EL (cell line): ENCODE data around the gene TSPAN6.

Source experiments
- DNase-seq: peaks from one replicate; pipeline ENCODE4 v3.0.0-alpha.2; 2016

TSPAN6 gene

GRCh38 chrX:100636321-100636991, at the start of gene TSPAN6:
TSS of gene TSPAN6 (minus strand) at chrX:100636806. CDS start at chrX:100636694, 112 bp downstream.
- DNase-seq: peak; percentile 89

GRCh38 chrX:100685997-100686305, 49.3 kb upstream of the TSPAN6 start:
- no peak for DNase-seq

GRCh38 chrX:100685284-100685996, 48.8 kb upstream of the TSPAN6 start:
- DNase-seq: peak; percentile 62

- DNase-seq: no peak
Observed at GRCh38 chrX:100682939-100683338, 46.3 kb upstream of the TSPAN6 start.

GRCh38 chrX:100681599-100681998, 45.0 kb upstream of the TSPAN6 start:
- DNase-seq: peak; percentile 32

GRCh38 chrX:100680756-100681155, 44.1 kb upstream of the TSPAN6 start:
- peak; percentile 31 for DNase-seq

- no peak for DNase-seq
Observed at GRCh38 chrX:100677611-100678181, 41.1 kb upstream of the TSPAN6 start.

GRCh38 chrX:100674705-100675104, 38.1 kb upstream of the TSPAN6 start:
- no peak for DNase-seq

- DNase-seq: peak; percentile 74
Observed at GRCh38 chrX:100673397-100673953, 36.9 kb upstream of the TSPAN6 start.

GRCh38 chrX:100672966-100673365, 36.4 kb upstream of the TSPAN6 start:
- DNase-seq: no peak

GRCh38 chrX:100663642-100664041, 27.0 kb upstream of the TSPAN6 start:
- no peak for DNase-seq

- DNase-seq: peak; percentile 15
Observed at GRCh38 chrX:100662796-100663195, 26.2 kb upstream of the TSPAN6 start.

GRCh38 chrX:100662170-100662569, 25.6 kb upstream of the TSPAN6 start:
- no peak for DNase-seq

- DNase-seq: peak; percentile 9
Observed at GRCh38 chrX:100659431-100660137, 23.0 kb upstream of the TSPAN6 start.

GRCh38 chrX:100658941-100659381, 22.4 kb upstream of the TSPAN6 start:
- no peak for DNase-seq

- peak; percentile 30 for DNase-seq
Observed at GRCh38 chrX:100654261-100654660, 17.7 kb upstream of the TSPAN6 start.

GRCh38 chrX:100652266-100652665, 15.7 kb upstream of the TSPAN6 start:
- no peak for DNase-seq

GRCh38 chrX:100650841-100651240, 14.2 kb upstream of the TSPAN6 start:
- no peak for DNase-seq

- peak; percentile 86 for DNase-seq
Observed at GRCh38 chrX:100649550-100650356, 13.1 kb upstream of the TSPAN6 start.

- peak; percentile 65 for DNase-seq
Observed at GRCh38 chrX:100648458-100649417, 12.1 kb upstream of the TSPAN6 start.

GRCh38 chrX:100647739-100648138, 11.1 kb upstream of the TSPAN6 start:
- no peak for DNase-seq
